HG02938 (cell line): ENCODE results near the gene BMP8B.
"Not testable (repeated sequence)": the region's sequence is repeated elsewhere in the genome, so short reads cannot be mapped to it uniquely, and the experiment has no call there.

ENCODE experiments used
- ATAC-seq: cut with Tn5 transposase; IDR thresholded peaks from one replicate; pipeline ENCODE4 v1.9.1; 2021; ENCODE audit warnings: mild to moderate bottlenecking, moderate library complexity; ENCODE audit not compliant: unreplicated experiment

Gene BMP8B

DNA sequence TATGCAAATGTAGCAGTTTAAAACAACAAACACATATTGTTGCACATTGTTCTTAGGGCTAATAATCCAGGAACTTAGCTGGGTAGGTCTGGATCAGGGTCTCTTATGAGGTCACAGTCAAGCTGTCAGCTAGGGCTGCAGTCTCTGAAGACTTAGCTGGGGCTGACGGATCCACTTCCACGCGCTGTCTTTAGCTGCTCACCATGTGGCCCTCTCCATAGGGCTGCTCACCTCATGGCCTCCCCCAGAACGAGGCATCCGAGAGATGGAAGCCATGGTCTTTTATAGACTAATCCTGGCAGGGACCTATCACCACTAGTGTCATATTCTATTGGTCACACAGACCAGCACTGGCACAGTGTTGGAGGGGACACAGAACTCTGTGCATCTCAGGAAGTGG, 8.8 kb downstream of the BMP8B start:
- ATAC-seq = no peak

DNA sequence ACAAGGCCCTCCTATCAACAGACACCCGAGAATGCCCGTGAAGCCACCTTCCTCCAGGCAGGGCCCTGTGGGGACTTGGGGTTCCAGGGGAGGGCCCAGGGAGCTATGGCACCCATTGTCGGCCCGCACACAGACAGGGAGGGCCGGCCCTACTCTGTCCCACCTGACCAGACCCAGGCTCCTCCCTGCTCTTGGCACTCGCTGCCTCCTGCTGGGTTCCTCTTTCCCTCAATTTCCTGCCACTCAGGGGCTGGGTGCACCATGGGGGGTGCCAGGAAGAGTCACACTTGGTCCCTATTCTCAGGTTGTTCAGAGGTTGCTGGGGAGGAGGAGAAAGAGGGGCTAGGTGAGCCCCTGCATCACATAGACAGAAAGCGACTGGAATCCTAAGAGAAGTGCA, 9.5 kb downstream of the BMP8B start:
- ATAC-seq = no peak

GRCh38 chr1:39778463-39779099, 10.1 kb downstream of the BMP8B start:
- ATAC-seq = not testable (repeated sequence)

DNA sequence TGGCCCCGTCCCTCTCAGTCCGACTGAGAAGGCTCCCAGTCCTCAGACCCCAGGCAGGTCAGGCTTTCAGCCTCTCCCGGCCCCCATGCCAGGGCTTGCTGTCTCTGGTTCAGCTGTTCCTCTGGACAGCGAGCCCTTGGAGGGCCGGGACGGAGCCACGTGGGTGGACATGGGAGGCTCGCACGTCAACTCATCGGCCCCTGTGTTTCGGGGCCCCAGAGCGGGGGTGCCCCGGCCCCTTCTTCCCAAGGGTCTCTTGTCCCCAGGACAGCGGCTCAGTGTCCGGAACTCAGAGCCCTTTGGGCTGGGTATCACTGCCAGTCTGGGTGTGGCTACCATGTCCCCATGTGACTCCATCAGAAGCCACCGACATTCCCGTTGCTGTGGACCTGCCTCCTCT, 10.8 kb downstream of the BMP8B start:
- ATAC-seq = not testable (repeated sequence)

DNA sequence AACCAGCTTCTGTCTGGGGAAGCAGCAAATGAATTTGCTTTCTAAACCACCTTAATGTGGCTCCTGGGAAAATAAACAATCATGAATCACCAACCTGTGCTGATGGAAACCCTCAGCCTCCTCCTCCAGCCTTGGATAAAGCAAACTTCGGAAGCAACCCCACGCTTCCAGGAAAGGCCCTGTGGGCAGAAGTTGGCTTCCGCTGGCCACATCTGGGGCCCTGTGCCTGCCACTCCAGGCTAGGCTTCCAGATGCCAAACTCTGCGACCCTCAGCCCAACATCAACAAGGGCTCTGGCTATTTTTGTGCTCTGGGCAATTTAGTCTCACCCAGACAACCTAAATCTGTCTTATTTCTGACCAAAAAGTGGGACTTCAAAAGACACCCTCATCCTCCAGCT, 11.4 kb downstream of the BMP8B start:
- no peak for ATAC-seq

GRCh38 chr1:39776886-39777285, 11.8 kb downstream of the BMP8B start:
- no peak for ATAC-seq

DNA sequence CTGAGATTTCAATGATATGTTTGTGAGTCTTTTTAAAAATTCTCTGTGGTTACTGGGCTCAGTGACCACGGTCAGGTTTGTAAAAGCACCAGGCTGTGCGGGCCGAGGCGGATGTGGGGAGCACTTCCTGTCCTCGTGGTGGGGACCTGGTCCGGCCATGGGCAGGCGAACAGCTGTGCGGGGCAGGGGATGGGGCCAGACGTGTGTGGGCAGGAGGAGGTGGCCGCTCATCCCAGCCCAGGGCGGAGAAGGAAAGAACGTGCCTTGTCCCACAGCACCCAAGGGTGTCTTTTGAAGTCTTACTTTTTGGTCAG, 12.3 kb downstream of the BMP8B start:
- no peak for ATAC-seq

DNA sequence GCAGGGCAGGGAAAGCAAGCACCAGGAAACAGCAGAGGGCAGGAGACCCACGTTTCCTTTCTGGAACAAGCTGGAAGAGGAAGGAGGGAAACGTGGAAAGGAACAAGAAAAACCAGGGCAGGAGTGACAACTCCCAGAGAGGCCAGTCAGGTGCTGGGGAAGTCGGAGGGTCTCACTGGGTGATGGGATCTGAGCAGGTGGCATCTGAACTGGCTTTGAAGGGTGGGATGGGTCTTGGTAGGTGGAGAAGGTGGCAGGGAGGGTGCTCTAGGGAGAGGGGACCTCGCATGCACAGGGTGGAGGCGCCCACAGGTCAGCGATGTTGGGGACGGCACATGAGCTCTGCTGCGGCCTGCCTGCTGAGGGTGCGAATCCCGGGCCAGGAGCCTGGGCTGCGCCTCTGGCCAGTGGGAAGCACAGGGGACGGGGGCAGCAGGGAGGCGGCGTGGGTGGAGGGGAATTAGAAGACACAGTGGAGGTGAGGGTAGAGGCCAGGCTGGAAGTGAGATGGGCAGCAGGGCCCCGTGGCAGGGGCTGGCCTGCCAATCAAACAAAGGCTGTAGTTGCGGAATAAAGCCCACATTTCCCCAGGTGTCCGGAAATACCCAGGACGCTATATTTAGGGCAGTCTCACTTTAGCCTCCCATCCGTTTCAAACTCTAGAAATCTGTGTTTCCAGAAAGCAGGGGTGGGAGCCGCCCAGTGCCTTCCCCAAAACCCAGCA, 12.8 kb downstream of the BMP8B start:
- not testable (repeated sequence) for ATAC-seq

DNA sequence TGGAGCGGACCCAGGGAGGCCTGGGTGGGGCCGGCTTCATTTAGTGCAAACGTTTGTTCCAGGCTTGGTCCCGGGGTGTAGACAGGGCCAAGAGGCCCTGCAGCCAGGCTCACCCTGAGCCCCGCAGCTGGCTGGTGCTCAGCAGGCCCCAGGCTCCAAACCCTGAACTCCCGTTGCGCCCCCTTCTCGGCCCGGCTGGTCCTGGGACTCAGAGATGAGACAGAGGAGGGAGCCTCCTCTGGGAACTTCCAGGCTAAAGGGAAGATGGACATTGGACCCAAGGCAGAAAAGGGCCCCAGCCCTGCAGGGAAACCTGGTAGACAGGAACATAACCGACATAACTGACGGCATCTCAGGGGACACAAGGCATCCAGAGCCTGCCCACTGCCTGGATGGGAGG, 13.5 kb downstream of the BMP8B start:
- not testable (repeated sequence) for ATAC-seq

DNA sequence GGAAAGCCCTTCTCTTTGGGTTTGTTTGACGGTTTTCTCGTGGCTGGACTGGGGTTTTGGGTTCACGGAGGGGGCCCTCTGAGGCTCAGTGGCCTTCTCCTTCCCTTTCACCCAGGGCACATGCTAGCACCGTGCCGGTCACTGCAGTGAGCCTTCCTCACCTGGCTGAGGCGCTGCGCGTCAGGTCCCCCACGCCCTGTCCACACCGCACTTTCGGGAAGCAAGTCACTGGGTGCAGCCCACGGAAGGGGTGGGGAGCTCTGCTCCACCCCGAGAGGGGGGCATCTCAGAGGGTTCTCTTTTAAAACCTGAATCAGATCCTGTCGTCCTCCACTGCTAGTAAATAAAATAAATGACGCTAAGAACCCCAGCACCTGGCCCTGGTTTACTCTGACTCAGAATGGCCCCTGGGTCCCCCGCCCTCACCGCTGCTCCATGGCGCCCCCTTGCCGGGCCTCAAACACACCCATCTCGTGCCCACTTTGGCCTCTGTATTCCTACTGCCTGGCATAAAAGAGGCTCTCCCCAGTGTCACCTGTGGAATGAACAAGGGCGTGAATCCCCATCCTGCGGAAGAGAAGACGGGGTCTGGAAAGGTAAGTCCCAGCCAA, 15.2 kb downstream of the BMP8B start:
- not testable (repeated sequence) for ATAC-seq

DNA sequence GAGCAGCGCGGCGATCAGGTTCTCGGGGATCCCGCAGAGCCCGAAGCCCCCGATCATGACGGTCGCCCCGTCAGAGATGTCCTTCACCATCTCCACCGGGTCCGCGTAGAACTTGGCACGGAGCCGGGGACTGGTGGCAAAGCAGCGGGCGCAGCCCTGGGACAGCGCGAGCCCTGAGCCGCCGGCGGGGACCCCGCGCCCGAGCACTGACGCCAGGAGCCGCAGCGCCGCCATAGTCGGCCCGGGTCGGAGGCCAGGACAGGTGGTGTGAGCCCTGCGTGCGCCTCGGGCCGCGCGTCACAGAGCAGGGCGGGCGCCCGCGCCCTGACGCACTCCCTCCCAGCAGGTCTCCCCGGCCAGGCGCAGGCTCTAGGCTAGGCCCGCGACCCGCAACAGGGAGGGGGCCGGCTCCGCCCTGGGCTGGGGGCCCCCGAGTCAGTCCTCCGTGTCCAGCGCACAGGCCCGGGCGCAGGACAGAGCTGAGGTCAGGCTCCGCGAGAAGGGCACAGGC, 17.6 kb downstream of the BMP8B start, which contains the start of gene OXCT2:
OXCT2 (minus strand) TSS at position 327 of the 511 bp plus-strand sequence; CDS start at position 234, 93 bp downstream.
- ATAC-seq = not testable (repeated sequence)

DNA sequence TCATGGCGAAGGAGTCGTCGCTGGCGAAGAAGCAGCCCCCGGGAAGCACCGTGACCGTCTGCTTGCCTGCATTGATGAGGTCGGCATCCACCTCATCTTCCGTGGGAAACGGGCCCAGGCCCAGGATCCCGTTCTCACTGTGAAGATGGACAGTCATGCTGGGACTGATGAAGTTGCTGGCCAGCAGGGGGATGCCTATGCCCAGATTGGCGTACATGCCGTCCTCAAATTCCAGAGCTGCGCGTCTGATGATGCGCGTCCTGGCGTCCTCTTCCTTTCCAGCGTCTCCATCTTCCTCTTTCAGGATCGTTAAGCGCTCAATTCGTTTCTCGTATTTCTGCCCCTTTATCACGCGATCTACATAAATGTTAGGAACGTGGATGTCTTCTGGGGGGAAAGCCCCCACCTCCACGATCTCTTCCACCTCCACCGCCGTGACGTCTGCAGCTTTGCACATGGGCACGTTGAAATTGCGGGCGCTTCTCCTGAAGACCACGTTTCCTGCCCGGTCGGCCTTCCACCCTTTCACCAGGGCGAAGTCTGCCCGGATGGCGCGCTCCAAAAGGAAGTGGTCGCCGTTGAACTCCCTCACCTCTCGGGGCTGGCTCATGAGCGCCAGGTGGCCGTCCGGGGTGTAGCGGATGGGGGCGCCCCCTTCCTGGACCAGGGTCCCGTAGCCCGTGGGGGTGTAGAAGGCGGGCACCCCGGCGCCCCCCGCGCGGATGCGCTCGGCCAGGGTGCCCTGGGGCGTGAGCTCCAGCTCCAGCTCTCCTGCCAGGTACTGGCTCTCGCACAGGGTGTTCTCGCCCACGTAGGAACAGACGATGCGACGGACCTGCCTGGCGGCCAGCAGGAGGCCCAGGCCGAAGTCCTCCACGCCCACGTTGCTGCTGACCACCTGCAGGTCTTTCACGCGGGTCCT, 18.3 kb downstream of the BMP8B start:
- not testable (repeated sequence) for ATAC-seq

DNA sequence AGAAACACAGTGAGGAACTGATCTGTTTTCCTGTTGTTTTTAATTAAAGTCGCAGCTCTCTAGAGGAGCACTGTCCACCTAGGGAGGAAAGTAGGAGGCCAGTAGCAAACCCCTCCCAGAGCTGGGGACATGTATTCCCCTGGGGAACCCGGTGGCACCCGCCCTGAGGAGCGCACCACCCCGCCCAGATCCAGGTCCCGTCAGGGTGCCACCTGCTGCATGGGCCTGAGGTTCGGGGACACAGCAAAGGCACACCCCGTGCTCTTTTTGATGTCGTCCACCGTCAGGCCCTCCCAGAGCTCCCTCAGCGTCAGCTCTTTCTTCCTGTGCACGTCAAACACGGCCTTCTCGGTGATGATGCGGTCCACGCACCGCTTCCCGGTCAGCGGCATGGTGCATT, 19.2 kb downstream of the BMP8B start:
- ATAC-seq = not testable (repeated sequence)

DNA sequence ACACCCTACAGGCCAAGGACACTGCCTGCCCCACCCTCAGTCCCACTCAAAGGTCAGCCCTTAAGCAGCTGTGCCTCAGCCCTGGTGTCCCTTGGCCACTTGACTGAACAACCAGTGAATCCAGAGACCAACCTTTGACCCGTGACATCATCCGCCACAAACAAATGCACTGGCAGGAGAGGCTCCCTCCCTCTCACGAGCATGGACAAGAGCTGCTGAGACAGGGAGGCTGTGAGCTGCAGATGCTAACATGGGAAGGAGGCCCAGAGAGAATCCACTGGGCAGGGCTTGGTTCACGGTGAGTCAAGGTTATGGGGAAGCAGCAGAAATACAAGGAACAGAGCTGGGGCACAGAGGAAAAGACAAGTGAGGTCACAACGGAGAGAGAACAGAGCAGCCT, 22.2 kb downstream of the BMP8B start:
- ATAC-seq = not testable (repeated sequence)

DNA sequence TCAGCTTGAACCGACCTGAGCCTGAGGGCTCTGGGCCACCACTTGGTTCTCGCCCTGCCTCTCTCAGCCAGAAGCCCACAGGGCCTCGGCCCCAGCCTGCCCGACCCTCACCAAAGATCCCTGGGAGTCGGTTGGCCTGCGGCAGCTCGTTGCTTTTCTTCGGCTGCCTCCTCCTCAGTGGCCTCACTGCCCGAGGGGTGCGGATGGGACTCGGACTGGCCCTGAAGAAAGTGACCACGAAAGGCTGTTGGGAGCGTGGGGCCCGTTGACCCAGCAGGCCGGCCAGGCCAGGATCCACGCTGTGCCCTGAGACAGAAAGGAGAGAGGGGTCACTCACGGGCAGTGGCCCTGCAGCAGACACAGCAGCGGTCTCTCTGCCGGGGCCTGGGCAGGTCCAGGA, 24.2 kb downstream of the BMP8B start:
- ATAC-seq = not testable (repeated sequence)

GRCh38 chr1:39763619-39764374, 24.9 kb downstream of the BMP8B start:
- not testable (repeated sequence) for ATAC-seq

DNA sequence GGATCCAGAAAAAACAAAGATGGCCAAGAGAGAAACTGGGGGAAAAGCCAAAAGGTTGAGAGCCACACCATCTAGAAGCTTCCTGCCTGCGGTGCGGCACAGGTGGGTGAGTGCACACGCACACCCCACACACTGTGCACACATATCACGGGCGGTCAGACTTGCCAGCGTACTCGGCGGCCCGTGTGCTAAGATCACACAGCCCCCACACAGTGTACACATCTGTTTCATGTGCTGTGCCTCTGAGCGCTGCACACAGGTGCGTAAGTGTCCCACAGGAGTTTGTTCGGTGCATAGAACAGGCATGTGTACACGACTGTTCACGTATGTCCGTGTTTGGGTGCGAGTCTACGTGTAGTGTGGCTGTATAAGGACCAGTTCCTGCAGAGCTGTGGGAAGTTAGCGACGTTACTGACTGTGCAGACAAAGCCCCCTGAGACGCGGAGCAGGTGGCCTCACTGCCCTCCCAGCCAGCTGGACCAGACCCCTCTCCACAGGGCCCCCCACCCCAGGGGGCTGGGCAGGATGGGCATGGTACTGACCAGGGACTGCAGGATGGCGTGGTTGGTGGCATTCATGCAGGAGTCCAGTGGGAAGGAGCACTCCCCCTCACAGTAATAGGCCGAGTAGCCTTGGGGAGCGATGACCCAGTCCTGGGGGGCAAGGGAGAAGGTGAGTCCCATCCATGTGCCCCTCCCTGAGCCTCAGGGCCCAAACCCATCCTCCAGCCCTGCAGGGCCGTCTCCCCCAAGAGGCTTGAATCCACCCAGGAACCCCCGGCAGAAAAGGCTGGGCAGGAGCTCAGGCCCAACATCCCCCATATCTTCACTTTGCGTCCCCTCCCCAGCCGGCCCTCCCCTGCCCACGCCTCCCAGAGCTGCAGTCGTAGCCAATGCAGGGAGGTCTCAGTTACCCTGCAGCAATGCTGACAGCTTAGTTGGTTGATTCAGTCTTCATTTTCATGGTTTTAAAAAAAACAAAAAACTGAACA, 25.8 kb downstream of the BMP8B start:
- no peak for ATAC-seq

- ATAC-seq = no peak
Measured at GRCh38 chr1:39761557-39762260, 27.0 kb downstream of the BMP8B start.
